Body of pancreas (tissue), 4 donors: ENCODE results near the gene SMAD2.

Source experiments
- POLR2A ChIP-seq, 3 donors: fragments of 450-650 bp; IDR thresholded peaks; one replicate each; pipeline ENCODE4 v1.6.1; 2016; ENCODE audit warnings: antibody characterized with exemption in 3 of 3, mild to moderate bottlenecking in 2 of 3
- TF ChIP-seq, protein P1 (sequence below), 7 experiments: fragments of 450-650 bp in 4 of 7; fragments of 200-600 bp in 3 of 7; sonication (generic) in 3 of 7; IDR thresholded peaks; one replicate each; pipeline ENCODE4 v1.5.1; 2016 to 2019; ENCODE audit warnings: antibody characterized with exemption in 7 of 7

- TF ChIP-seq, protein P1, sequence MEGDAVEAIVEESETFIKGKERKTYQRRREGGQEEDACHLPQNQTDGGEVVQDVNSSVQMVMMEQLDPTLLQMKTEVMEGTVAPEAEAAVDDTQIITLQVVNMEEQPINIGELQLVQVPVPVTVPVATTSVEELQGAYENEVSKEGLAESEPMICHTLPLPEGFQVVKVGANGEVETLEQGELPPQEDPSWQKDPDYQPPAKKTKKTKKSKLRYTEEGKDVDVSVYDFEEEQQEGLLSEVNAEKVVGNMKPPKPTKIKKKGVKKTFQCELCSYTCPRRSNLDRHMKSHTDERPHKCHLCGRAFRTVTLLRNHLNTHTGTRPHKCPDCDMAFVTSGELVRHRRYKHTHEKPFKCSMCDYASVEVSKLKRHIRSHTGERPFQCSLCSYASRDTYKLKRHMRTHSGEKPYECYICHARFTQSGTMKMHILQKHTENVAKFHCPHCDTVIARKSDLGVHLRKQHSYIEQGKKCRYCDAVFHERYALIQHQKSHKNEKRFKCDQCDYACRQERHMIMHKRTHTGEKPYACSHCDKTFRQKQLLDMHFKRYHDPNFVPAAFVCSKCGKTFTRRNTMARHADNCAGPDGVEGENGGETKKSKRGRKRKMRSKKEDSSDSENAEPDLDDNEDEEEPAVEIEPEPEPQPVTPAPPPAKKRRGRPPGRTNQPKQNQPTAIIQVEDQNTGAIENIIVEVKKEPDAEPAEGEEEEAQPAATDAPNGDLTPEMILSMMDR (IDR thresholded peaks at IDR 0.05): no peak
- TF ChIP-seq POLR2A (IDR thresholded peaks at IDR 0.05): no peak
Measured at GRCh38 chr18:47863041-47863440, 67.4 kb downstream of the SMAD2 start.
